GM12872 (cell line): ENCODE measurements around the gene CTAG1A.
"Not testable (repeated sequence)": the region's sequence is repeated elsewhere in the genome, so short reads cannot be mapped to it uniquely, and the experiment has no call there.

Source experiments
- TF ChIP-seq, protein P1 (sequence below): IDR thresholded peaks from 3 replicates; pipeline ENCODE4 v1.5.1; 2011; ENCODE audit warnings: low read depth, mild to moderate bottlenecking, low read length, moderate library complexity; ENCODE audit not compliant: insufficient read depth

Gene CTAG1A

DNA sequence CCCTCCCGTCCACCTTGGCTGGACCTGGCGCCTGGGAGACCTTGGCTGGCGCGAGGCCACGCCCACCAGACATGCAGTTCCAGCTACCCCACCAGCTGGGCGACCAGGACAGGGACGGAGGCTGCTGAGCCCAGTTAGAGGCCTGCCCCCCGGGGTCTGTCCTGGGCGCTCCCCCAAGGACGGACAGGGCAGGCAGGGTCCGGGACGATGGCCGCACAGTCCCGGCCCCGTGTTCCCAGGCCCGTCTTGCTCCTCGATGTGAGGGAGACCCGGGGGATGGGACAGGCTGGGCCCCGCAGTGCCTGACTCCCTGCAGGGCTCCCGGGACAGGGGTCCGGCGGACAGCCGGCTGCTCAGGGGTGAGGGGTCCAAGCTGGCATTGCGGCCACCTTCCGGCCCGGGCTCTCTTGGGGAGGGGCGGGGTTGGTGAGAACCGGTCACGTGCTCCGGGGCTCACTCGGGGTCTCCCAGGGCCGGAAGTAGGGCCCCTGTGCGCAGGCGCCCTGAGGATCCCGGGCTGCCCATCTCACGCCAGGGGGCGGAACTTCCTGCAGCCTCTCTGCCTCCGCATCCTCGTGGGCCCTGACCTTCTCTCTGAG, at the start of gene CTAG1A:
TSS of gene CTAG1A (plus strand) at position 549 of the 599 bp plus-strand sequence. CDS start 74 bp downstream, outside the sequence.
- TF ChIP-seq, protein P1, sequence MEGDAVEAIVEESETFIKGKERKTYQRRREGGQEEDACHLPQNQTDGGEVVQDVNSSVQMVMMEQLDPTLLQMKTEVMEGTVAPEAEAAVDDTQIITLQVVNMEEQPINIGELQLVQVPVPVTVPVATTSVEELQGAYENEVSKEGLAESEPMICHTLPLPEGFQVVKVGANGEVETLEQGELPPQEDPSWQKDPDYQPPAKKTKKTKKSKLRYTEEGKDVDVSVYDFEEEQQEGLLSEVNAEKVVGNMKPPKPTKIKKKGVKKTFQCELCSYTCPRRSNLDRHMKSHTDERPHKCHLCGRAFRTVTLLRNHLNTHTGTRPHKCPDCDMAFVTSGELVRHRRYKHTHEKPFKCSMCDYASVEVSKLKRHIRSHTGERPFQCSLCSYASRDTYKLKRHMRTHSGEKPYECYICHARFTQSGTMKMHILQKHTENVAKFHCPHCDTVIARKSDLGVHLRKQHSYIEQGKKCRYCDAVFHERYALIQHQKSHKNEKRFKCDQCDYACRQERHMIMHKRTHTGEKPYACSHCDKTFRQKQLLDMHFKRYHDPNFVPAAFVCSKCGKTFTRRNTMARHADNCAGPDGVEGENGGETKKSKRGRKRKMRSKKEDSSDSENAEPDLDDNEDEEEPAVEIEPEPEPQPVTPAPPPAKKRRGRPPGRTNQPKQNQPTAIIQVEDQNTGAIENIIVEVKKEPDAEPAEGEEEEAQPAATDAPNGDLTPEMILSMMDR: not testable (repeated sequence)

DNA sequence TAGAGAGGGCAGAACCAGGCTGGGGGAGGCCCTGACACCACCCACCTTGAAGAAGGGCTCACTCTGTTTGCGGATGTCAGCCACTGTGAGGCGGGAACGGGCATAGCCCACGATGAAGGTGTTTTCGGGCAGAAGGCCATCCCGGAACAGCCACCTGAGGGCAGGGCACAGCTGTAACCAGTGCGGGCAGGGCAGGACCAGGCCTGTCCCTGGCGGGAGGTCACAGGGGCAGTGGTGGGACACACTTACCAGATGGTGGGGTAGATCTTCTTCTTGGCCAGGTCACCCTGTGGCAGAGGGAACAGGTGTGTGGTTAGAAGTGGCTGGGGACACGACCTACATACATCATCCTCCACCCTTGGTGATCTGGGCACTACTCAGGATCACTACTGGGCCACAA, 49.0 kb upstream of the CTAG1A start:
- TF ChIP-seq, protein P1: no peak

DNA sequence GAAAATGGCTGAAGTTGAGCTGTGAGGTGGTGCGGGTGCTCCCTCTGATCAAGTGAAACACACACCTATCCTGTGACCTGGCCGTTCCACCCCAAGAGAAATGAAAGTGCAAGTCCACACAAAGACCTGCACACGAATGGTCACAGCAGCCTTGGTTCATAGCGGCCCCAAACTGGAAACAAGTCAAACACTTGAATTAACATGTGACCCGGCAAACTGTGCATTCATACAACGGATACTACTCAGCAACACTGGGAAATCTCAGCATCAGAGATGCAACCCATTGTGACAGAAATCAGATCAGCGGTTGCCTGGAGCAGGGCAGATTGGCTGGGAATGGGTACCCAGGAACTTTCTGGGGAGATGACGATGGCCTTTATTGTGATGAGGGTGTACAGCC, 45.9 kb upstream of the CTAG1A start:
- TF ChIP-seq, protein P1: no peak

DNA sequence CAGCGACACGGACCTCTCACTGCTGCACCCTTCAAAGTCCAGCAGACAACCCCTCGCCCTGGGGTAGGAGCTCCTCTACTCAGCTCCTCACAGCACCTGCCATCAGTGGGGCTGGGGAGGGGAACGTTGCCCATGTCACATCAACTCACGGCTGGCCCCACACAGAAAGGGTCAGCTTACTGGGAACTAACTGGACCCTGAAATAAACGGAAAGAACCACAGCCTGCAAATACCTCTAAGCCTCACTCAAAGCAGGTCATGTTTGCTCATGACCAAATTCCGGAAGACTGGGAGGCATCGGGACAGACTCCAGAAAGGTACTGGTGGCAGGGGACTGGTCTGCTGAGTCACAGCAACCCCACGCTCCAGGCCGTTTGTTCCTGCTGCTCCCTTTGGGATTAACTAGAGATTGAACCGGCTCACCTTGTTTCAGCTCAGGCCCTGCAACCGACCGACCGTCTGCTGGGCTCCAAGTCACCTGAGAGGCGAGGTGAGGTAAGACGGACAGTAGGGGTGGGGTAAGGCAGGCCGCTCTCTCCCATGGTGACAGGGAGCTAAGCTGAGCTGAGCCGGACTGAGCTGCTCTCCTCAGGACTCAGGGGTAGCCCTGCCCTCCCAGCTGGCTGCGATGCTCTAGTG, 43.9 kb upstream of the CTAG1A start:
- TF ChIP-seq, protein P1: no peak

DNA sequence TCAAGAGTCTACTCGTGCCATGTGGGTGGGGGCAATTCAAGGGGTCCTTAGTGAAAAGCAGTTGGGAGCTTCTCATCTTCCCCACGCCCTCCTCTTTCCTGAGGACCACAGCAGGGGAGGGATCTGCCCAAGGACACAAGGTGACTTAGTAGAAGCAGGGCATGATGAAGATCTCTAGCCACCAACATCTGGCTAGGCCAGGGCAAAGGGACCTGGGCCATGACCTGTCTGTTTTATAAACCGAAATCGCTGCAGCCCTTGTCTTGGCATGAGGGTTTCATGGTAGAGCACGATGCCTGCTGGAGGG, 43.4 kb upstream of the CTAG1A start:
- TF ChIP-seq, protein P1: no peak

DNA sequence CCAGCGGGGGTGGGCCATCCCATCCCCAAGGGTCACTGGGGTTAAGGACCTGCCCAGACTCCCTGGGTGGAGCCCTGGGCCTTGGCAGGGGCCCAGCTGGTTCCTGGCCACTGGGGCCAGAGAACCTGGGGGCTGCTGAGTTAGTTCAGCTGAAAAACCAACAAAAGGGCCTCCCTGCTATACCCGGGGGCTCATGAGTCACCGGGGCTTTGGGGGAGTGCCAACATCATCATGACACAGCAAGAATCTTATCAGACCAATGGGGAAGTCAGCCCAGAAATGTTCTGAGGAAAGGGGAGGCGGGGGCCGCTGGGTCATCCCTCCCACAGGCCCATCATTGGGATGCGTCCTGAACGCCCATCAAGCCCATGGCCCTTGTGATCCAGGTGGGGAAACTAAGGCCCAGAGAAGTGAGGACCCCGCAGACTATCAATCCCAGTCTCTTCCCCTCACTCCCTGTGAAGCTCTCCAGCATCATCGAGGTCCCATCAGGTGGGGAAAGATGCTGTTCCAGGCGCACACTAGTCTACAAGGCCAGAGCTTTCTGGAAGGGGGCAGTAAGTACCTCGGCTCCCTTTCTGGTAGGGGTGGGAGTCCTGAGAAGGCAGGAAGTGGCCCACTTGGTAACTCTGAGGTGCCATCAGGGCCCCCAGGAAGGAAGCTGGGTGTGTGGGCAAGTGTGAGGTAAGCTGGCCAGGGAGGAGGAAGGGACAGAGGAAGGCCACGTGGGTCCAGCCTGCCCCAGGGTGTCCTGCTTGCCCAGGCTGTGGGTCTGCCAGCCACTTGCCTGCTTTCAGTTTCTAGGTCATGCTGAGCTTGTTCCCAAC, 42.8 kb upstream of the CTAG1A start:
- TF ChIP-seq, protein P1: no peak

DNA sequence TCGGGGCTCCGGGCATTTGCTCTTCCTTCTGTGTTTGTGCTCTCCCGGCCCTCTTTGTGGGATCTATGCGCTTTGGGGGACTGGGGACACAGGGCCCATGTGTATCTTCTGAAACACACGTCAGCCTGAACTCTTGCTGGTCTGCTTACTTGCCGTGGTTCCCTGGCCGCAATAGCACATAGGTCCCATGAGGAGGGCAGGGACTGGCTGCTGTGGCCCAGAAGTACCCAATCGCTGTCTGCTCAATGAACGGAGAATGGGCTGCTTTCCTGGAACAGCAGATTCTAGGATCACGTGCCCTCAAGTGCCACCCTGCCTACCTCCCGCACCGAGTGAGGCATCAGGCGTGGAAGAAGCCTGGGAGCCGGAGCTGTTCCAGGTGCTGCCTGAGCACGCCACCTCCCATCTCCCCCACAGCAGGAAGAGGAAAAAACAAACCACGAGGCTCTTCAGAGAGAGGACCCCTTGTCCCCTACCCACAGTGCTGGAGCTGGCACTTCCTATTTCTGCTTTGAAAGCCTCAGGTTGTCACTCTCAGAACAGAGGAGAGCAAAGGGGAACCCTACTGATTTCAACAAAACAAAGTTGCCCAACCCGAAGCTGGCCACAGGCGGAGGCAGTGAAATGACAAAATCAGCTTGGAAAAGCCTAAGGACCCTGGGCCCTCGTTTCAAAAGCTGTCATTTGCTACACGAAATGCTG, 42.1 kb upstream of the CTAG1A start:
- TF ChIP-seq, protein P1: no peak
